ENCODE results near the gene MYO16.

GRCh38 chr13:109249780-109250528, 620.5 kb downstream of the MYO16 start:
- no peak for TF ChIP-seq CTCF (conservative IDR thresholded peaks at IDR 0.05 in 1 of 2, IDR thresholded peaks at IDR 0.05 in 1 of 2; ENCODE audit: low read depth in 1 of 2, low read length in 2 of 2)
- TF ChIP-seq EZH2 (IDR thresholded peaks at IDR 0.05; ENCODE audit: low read length, missing control alignments): no peak
